IMR-90 (cell line): ENCODE measurements around the gene UNC93B1. TPM values are rescaled to one million over a fixed set of nuclear protein-coding genes. Genes with fewer than 3 reads are reported as not detected.
A peak's percentile ranks its signal among the peaks of the same experiment; 100 is the strongest.

Experiments used
- ATAC-seq: fragments of 200-7000 bp; cut with Tn5 transposase; 2 replicates; pipeline ENCODE4 v1.9.1; 2020; ENCODE audit warnings: low read depth, mild to moderate bottlenecking, moderate library complexity
- BruUV-seq: library from RNA; stranded (reverse); fragments of 400-500 nt; replicated peaks from 2 replicates; lab custom pipeline; 2021; lab: Mats Ljungman, UMichigan
- CTCF ChIA-PET: fragments of 300-600 bp; formaldehyde crosslinking; extraction: SDS; loops from one replicate; lab custom pipeline; 2021; ENCODE audit warnings: antibody characterized with exemption; lab: Yijun Ruan, JAX
- POLR2A ChIA-PET: fragments of 300-600 bp; sonication (Branson Sonifier 250); formaldehyde crosslinking; loops from one replicate; lab custom pipeline; 2022; ENCODE audit warnings: antibody characterized with exemption; ENCODE audit not compliant: unreplicated experiment; lab: Charles Lee
- DNase-seq: peaks from one replicate; pipeline ENCODE4 v3.0.0; 2013
- H2AFZ ChIP-seq: replicated peaks from 2 replicates; pipeline ENCODE3; 2013; ENCODE audit warnings: low read length, mild to moderate bottlenecking; ENCODE audit not compliant: poor library complexity
- H2AK5ac ChIP-seq: 2 replicates; pipeline ENCODE4 v1.6.1; 2013; ENCODE audit warnings: low read depth, low read length, inconsistent platforms
- H2AK9ac ChIP-seq: replicated peaks from 2 replicates; pipeline ENCODE3; 2013; ENCODE audit warnings: mild to moderate bottlenecking, low read depth, low read length, moderate library complexity; ENCODE audit not compliant: poor library complexity
- H2BK120ac ChIP-seq: 2 replicates; pipeline ENCODE4 v1.6.1; 2013; ENCODE audit warnings: low read depth, low read length, inconsistent platforms
- H2BK15ac ChIP-seq: 3 replicates; pipeline ENCODE4 v1.6.1; 2013; ENCODE audit warnings: low read depth, low read length, inconsistent platforms
- H2BK20ac ChIP-seq: 2 replicates; pipeline ENCODE4 v1.6.1; 2013; ENCODE audit warnings: low read depth, mild to moderate bottlenecking, inconsistent platforms, low read length, moderate library complexity
- H2BK5ac ChIP-seq: 2 replicates; pipeline ENCODE4 v1.6.1; 2013; ENCODE audit warnings: mild to moderate bottlenecking, low read depth, low read length, inconsistent platforms; ENCODE audit not compliant: poor library complexity, severe bottlenecking
- H3K14ac ChIP-seq: replicated peaks from 2 replicates; pipeline ENCODE4 v1.6.1; 2013; ENCODE audit warnings: low read depth, low read length, inconsistent platforms
- H3K18ac ChIP-seq: 2 replicates; pipeline ENCODE4 v1.6.1; 2013; ENCODE audit warnings: low read depth, low read length, control low read depth
- H3K23ac ChIP-seq: 2 replicates; pipeline ENCODE4 v1.6.1; 2013; ENCODE audit warnings: low read depth, low read length, inconsistent platforms
- H3K27ac ChIP-seq: 2 replicates; pipeline ENCODE4 v1.5.1; 2013; ENCODE audit warnings: mild to moderate bottlenecking, control low read depth, low read length; ENCODE audit not compliant: insufficient read depth
- H3K27me3 ChIP-seq: 2 replicates; pipeline ENCODE4 v1.6.1; 2013; ENCODE audit warnings: low read length; ENCODE audit not compliant: control insufficient read depth, insufficient read depth
- H3K36me3 ChIP-seq: 2 replicates; pipeline ENCODE4 v1.6.1; 2013; ENCODE audit warnings: low read length, mixed read lengths; ENCODE audit not compliant: control insufficient read depth, insufficient read depth
- H3K4ac ChIP-seq: 2 replicates; pipeline ENCODE4 v1.6.1; 2013; ENCODE audit warnings: low read depth, low read length, inconsistent platforms
- H3K4me1 ChIP-seq: 2 replicates; pipeline ENCODE4 v1.6.1; 2013; ENCODE audit warnings: low read length, mixed read lengths; ENCODE audit not compliant: control insufficient read depth, insufficient read depth
- H3K4me2 ChIP-seq: 2 replicates; pipeline ENCODE4 v1.6.1; 2013; ENCODE audit warnings: low read depth, mild to moderate bottlenecking, control low read depth, low read length, moderate library complexity
- H3K4me3 ChIP-seq: 2 replicates; pipeline ENCODE4 v1.5.1; 2013; ENCODE audit warnings: low read depth, mild to moderate bottlenecking, control low read depth, low read length, moderate library complexity; ENCODE audit not compliant: insufficient read depth
- H3K56ac ChIP-seq: 2 replicates; pipeline ENCODE4 v1.6.1; 2013; ENCODE audit warnings: low read length, inconsistent platforms; ENCODE audit not compliant: insufficient read depth; ENCODE audit errors: extremely low read depth
- H3K79me1 ChIP-seq, 2 experiments: 2 replicates each; pipeline ENCODE4 v1.6.1; 2013; ENCODE audit warnings: low read length in 2 of 2, inconsistent platforms in 1 of 2, low read depth in 1 of 2
- H3K9ac ChIP-seq: 2 replicates; pipeline ENCODE4 v1.6.1; 2013; ENCODE audit warnings: low read depth, low read length, control low read depth
- H3K9me1 ChIP-seq: 2 replicates; pipeline ENCODE4 v1.6.1; 2013; ENCODE audit warnings: low read length, inconsistent platforms; ENCODE audit not compliant: insufficient read depth
- H3K9me3 ChIP-seq: 2 replicates; pipeline ENCODE4 v1.6.1; 2013; ENCODE audit warnings: low read length; ENCODE audit not compliant: control insufficient read depth, insufficient read depth
- H4K20me1 ChIP-seq: 2 replicates; pipeline ENCODE4 v1.6.1; 2013; ENCODE audit warnings: low read length, inconsistent platforms; ENCODE audit not compliant: insufficient read depth
- H4K5ac ChIP-seq: 2 replicates; pipeline ENCODE4 v1.6.1; 2013; ENCODE audit warnings: mild to moderate bottlenecking, low read depth, low read length, control low read depth
- H4K8ac ChIP-seq, 2 experiments: 2 replicates each; pipeline ENCODE4 v1.6.1; 2013; ENCODE audit warnings: low read depth in 2 of 2, low read length in 2 of 2, control low read depth in 1 of 2, inconsistent platforms in 1 of 2
- H4K91ac ChIP-seq: 2 replicates; pipeline ENCODE4 v1.6.1; 2013; ENCODE audit warnings: low read depth, low read length, inconsistent platforms; ENCODE audit not compliant: insufficient read depth
- BHLHE40 ChIP-seq: fragments of 150-350 bp; IDR thresholded peaks from 2 replicates; pipeline ENCODE4 v1.6.1; 2016; ENCODE audit warnings: mild to moderate bottlenecking, low read depth, low read length
- CTCF ChIP-seq: conservative IDR thresholded peaks from 2 replicates; pipeline ENCODE4 v1.5.1; 2012; ENCODE audit warnings: mild to moderate bottlenecking, low read depth, low read length, improper control_type of control experiment
- RAD21 ChIP-seq: IDR thresholded peaks from 2 replicates; pipeline ENCODE4 v1.6.1; 2012; ENCODE audit warnings: low read length, improper control_type of control experiment
- RFX5 ChIP-seq: IDR thresholded peaks from 2 replicates; pipeline ENCODE4 v1.8.0; 2012; ENCODE audit warnings: low read depth, mild to moderate bottlenecking, low read length, moderate library complexity
- SMC3 ChIP-seq: fragments of 150-350 bp; IDR thresholded peaks from 2 replicates; pipeline ENCODE4 v1.6.1; 2016; ENCODE audit warnings: low read depth, mild to moderate bottlenecking, antibody characterized with exemption, low read length, moderate library complexity
- WGBS, 2 experiments: methylation state at CpG; one replicate each; pipeline versions ENCODE4 v1.1.5 to v1.1.7; 2013; ENCODE audit warnings: missing lambda C conversion rate in 2 of 2; ENCODE audit not compliant: insufficient read length in 1 of 2; ENCODE audit errors: extremely low coverage in 2 of 2; 5-methylcytosine and 5-hydroxymethylcytosine counted together
- dilution Hi-C: fragments of 300-500 bp; cut with HindIII; formaldehyde crosslinking; loops from one replicate; pipeline ENCODE4 v1.14.3; 2018; ENCODE audit warnings: low sequenced_read_pairs; ENCODE audit not compliant: unreplicated experiment
- in situ Hi-C: fragments of 300-500 bp; cut with MboI; formaldehyde crosslinking; loops from 3 replicates; pipeline ENCODE4 v1.14.3; 2019; ENCODE audit warnings: low sequenced_read_pairs, inconsistent platforms, mixed read lengths
- intact Hi-C: fragments of 100-400 bp; cut with micrococcal nuclease; formaldehyde crosslinking; loops from 2 replicates; pipeline ENCODE4 v1.10.0; 2022
- polyA plus RNA-seq, 3 experiments: library from polyadenylated mRNA; depleted of rRNA; stranded (reverse); fragments of >200 nt; gene quantifications; 2 replicates each; pipeline ENCODE4 v1.2.3, GENCODE V29; 2012; ENCODE audit warnings: low replicate concordance in 1 of 3
- total RNA-seq: library from RNA; depleted of rRNA; stranded (reverse); fragments of >200 nt; gene quantifications from 2 replicates; pipeline ENCODE4 v1.2.3, GENCODE V29; 2012

UNC93B1 gene
- total and polyA plus RNA-seq, 2 of the 4 experiments (the other 2 are of a cell fraction), result 10.9 to 19.2 TPM

GRCh38 chr11:68009391-68010089 is 5.6 kb upstream of the UNC93B1 start:
- Histone ChIP-seq H3K23ac (no peak overlapping the region), H3K9ac (peak overlapping the region; percentile 58), H3K9me1 (peaks cover 31% of the 10 kb centered on the region), H3K14ac (peak overlapping the region; percentile 50), H3K4me3 (0 out of 2 replicates have a peak overlapping the region, but pooled peaks have one; percentile 42), H4K20me1 (no peaks in the 10 kb centered on the region), H2AK5ac (peak overlapping the region; percentile 90), H2AK9ac (peak overlapping the region; percentile 100), H4K8ac (peak overlapping the region; percentile 92 to 99; a peak in 3 of 4 replicates), H2BK20ac (peak overlapping the region; percentile 47), H3K18ac (peak overlapping the region; percentile 40; the same call in 1 of the 2 replicates), H2BK15ac (peak overlapping the region; percentile 77; the same call in 2 of the 3 replicates), H2BK5ac (peak overlapping the region; percentile 89), H4K91ac (peak overlapping the region; percentile 91), H4K5ac (peak overlapping the region; percentile 57), H3K56ac (peak overlapping the region; percentile 63), H3K79me1 (peaks cover 19 to 40% of the 10 kb centered on the region in 2 experiments; a peak in 3 of 4 replicates), H2AFZ (peak overlapping the region; percentile 90), H3K27ac (peak overlapping the region; percentile 88), H3K9me3 (no peaks in the 10 kb centered on the region), H3K36me3 (no peaks in the 10 kb centered on the region), H3K4me2 (peak overlapping the region; percentile 42), H3K27me3 (no peaks in the 10 kb centered on the region), H3K4me1 (peaks cover 39% of the 10 kb centered on the region), H3K4ac (peak overlapping the region; percentile 100), H2BK120ac (peak overlapping the region; percentile 98)
- intact Hi-C loops, result loop anchor here (5.0 kb wide), 2 partner anchors 108 to 198 kb away; no protein-coding TSS in a partner anchor
- CTCF ChIA-PET, result interaction anchor here (0.9 kb wide), 1 partner anchor 16 kb away, joined by 3 read pairs; no protein-coding TSS in a partner anchor
- BruUV-seq, result no TSS peak
- peak; percentile 53 for DNase-seq
- POLR2A ChIA-PET, result no interaction called here
- dilution Hi-C loops, result no loop called here
- in situ Hi-C loops, result no loop called here
- WGBS, 2 experiments, result no CpG with 5 or more reads among the region's 12 CpGs
- 0 out of 2 replicates have a peak, but pooled peaks have one; percentile 2 for ATAC-seq
- TF ChIP-seq CTCF, result peak; percentile 42; the same call in 1 of the 2 replicates
- TF ChIP-seq SMC3, result peak; percentile 24; the same call in 1 of the 2 replicates
- TF ChIP-seq RFX5, result no peak
- TF ChIP-seq BHLHE40, result peak; percentile 85
- peak; percentile 52 for TF ChIP-seq RAD21
